HepG2 (cell line): ENCODE measurements around the gene CHML. TPM values are rescaled to one million over a fixed set of nuclear protein-coding genes. Genes with fewer than 3 reads are reported as not detected.

Source experiments
- FOXA1 ChIP-seq, 2 experiments: fragments of 450-650 bp in 1 of 2; sonication (generic) in 1 of 2; formaldehyde crosslinking in 1 of 2; IDR thresholded peaks; 2 replicates each; pipeline versions ENCODE4 v1.4.0 to v1.6.1; 2016 to 2020; ENCODE audit warnings: missing genetic modification reagents in 1 of 2
- FOXA3 ChIP-seq: IDR thresholded peaks from 2 replicates; pipeline ENCODE4 v1.6.1; 2016; ENCODE audit warnings: missing genetic modification reagents, missing compliant biosample characterization
- HMG20B ChIP-seq: conservative IDR thresholded peaks from 2 replicates; pipeline ENCODE4 v1.6.1; 2016; ENCODE audit warnings: missing genetic modification reagents, missing compliant biosample characterization
- NR2F6 ChIP-seq, 2 experiments: IDR thresholded peaks; 2 replicates each; pipeline ENCODE4 v1.6.1; 2016; ENCODE audit warnings: antibody characterized with exemption in 1 of 2, mild to moderate bottlenecking in 1 of 2
- SETDB1 ChIP-seq: sonication (generic); formaldehyde crosslinking; IDR thresholded peaks from 2 replicates; pipeline ENCODE4 v1.5.1; 2020; ENCODE audit warnings: missing genetic modification reagents, mild to moderate bottlenecking, borderline replicate concordance
- SOX13 ChIP-seq, 3 experiments: fragments of 450-650 bp in 1 of 3; sonication (generic) in 1 of 3; formaldehyde crosslinking in 1 of 3; IDR thresholded peaks in 2 of 3; conservative IDR thresholded peaks in 1 of 3; 2 replicates each; pipeline versions ENCODE4 v1.5.0 to v1.6.1; 2016 to 2020; ENCODE audit warnings: antibody characterized with exemption in 1 of 3, mild to moderate bottlenecking in 1 of 3, missing compliant biosample characterization in 1 of 3, missing genetic modification reagents in 1 of 3, moderate library complexity in 1 of 3
- SOX5 ChIP-seq: IDR thresholded peaks from 2 replicates; pipeline ENCODE4 v1.6.1; 2016; ENCODE audit warnings: borderline replicate concordance
- SOX6 ChIP-seq, 2 experiments: fragments of 450-650 bp in 1 of 2; sonication (generic) in 1 of 2; formaldehyde crosslinking in 1 of 2; IDR thresholded peaks; 2 replicates each; pipeline versions ENCODE4 v1.4.0 to v1.6.1; 2017 to 2020; ENCODE audit warnings: antibody characterized with exemption in 1 of 2, mild to moderate bottlenecking in 1 of 2, missing genetic modification reagents in 1 of 2
- TEAD3 ChIP-seq: optimal IDR thresholded peaks from 2 replicates; pipeline ENCODE3; 2016; ENCODE audit warnings: borderline replicate concordance
- ZMYM2 ChIP-seq: sonication (generic); formaldehyde crosslinking; IDR thresholded peaks from 2 replicates; pipeline ENCODE4 v1.8.0; 2022; ENCODE audit warnings: mild to moderate bottlenecking, missing genetic modification reagents
- ZNF619 ChIP-seq: sonication (generic); formaldehyde crosslinking; IDR thresholded peaks from 2 replicates; pipeline ENCODE4 v1.4.0; 2020; ENCODE audit warnings: mild to moderate bottlenecking, missing genetic modification reagents
- ZSCAN25 ChIP-seq: sonication (generic); formaldehyde crosslinking; IDR thresholded peaks from 2 replicates; pipeline ENCODE4 v1.8.0; 2022; ENCODE audit warnings: mild to moderate bottlenecking, missing genetic modification reagents
- polyA plus RNA-seq, 8 experiments: library from polyadenylated mRNA; depleted of rRNA in 3 of 8; stranded (reverse) in 7 of 8; unstranded in 1 of 8; fragments of >200 nt; fragmentation: Illumina TruSeq in 4 of 8; extraction: Trizol in 4 of 8; gene quantifications; 2 replicates each; pipeline versions ENCODE4 v1.2.1 to v1.2.3, GENCODE V29; 2011 to 2016; ENCODE audit warnings: low read depth in 4 of 8, missing spikeins in 1 of 8, mixed read lengths in 1 of 8; ENCODE audit not compliant: insufficient read depth in 1 of 8
- total RNA-seq, 5 experiments: library from RNA; depleted of rRNA; stranded (reverse); fragments of >200 nt; fragmentation: Illumina TruSeq; extraction: Trizol; gene quantifications; 2 replicates each; pipeline ENCODE4 v1.2.3, GENCODE V29; 2016; ENCODE audit warnings: low read depth in 1 of 5
- TF ChIP-seq, protein P1 (sequence below): IDR thresholded peaks from 2 replicates; pipeline ENCODE4 v1.6.1; 2016; ENCODE audit warnings: missing genetic modification reagents, missing compliant biosample characterization
- TF ChIP-seq, protein P2 (sequence below): sonication (generic); formaldehyde crosslinking; IDR thresholded peaks from 2 replicates; pipeline ENCODE4 v1.5.0; 2020; ENCODE audit warnings: mild to moderate bottlenecking, missing genetic modification reagents, borderline replicate concordance
- TF ChIP-seq, protein P3 (sequence below): sonication (generic); formaldehyde crosslinking; IDR thresholded peaks from 2 replicates; pipeline ENCODE4 v1.4.0; 2020; ENCODE audit warnings: missing genetic modification reagents
- TF ChIP-seq, protein P4 (sequence below): IDR thresholded peaks from 2 replicates; pipeline ENCODE4 v1.4.0; 2020; ENCODE audit warnings: mild to moderate bottlenecking, missing genetic modification reagents
- TF ChIP-seq, protein P5 (sequence below): sonication (generic); formaldehyde crosslinking; IDR thresholded peaks from 2 replicates; pipeline ENCODE4 v1.5.1; 2020; ENCODE audit warnings: mild to moderate bottlenecking, moderate library complexity, missing genetic modification reagents

CHML gene
- total and polyA plus RNA-seq, 2 of the 13 experiments (the other 11 are each of a cell fraction or from before 2014, with no cell fraction given), result 5.2 to 16.7 TPM

DNA sequence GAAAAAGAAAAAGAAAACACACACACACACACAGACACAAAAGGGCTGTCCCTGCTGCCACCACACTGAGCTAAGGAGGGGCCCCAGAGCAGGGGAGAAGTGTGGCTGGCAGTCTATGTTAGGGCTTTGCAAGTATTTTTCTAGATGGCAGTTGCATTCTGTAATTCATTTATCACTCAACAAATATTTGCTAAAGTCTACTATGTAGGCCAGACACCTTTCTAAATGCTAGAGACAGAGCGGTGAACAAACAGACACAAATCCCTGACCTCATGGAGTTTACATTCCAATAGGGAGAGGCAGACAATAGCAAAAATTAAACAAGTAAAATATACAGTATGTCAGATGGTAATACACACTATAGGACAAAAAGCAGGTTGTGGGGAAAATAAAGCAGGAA, 32.1 kb upstream of the CHML start (continued):
- TF ChIP-seq FOXA1 (IDR thresholded peaks at IDR 0.05) (no peak), FOXA1 (CRISPR knock-in tag; IDR thresholded peaks at IDR 0.05) (peak; percentile 51), SOX5 (peak; percentile 77), ZNF619 (CRISPR knock-in tag) (no peak), TEAD3 (CRISPR knock-in tag) (peak; percentile 28), HMG20B (CRISPR knock-in tag) (no peak), FOXA3 (CRISPR knock-in tag) (peak; percentile 69), SOX6 (IDR thresholded peaks at IDR 0.05) (no peak), SOX6 (CRISPR knock-in tag; IDR thresholded peaks at IDR 0.05) (peak; percentile 91), ZMYM2 (CRISPR knock-in tag) (peak; percentile 79; the same call in 1 of the 2 replicates), ZSCAN25 (peak; percentile 59; the same call in 1 of the 2 replicates), NR2F6 (IDR thresholded peaks at IDR 0.05) (0 out of 2 replicates have a peak, but pooled peaks have one; percentile 21), NR2F6 (CRISPR knock-in tag; IDR thresholded peaks at IDR 0.05) (no peak), SETDB1 (CRISPR knock-in tag) (0 out of 2 replicates have a peak, but pooled peaks have one; percentile 74), SOX13 (IDR thresholded peaks at IDR 0.05) (no peak), SOX13 (CRISPR knock-in tag; conservative IDR thresholded peaks at IDR 0.05 in 1 of 2, IDR thresholded peaks at IDR 0.05 in 1 of 2) (peak in 1 of 2 experiments; percentile 91; a peak in 2 of 4 replicates)
- TF ChIP-seq, protein P1, sequence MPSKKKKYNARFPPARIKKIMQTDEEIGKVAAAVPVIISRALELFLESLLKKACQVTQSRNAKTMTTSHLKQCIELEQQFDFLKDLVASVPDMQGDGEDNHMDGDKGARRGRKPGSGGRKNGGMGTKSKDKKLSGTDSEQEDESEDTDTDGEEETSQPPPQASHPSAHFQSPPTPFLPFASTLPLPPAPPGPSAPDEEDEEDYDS (CRISPR knock-in tag), result no peak
- TF ChIP-seq, protein P2, sequence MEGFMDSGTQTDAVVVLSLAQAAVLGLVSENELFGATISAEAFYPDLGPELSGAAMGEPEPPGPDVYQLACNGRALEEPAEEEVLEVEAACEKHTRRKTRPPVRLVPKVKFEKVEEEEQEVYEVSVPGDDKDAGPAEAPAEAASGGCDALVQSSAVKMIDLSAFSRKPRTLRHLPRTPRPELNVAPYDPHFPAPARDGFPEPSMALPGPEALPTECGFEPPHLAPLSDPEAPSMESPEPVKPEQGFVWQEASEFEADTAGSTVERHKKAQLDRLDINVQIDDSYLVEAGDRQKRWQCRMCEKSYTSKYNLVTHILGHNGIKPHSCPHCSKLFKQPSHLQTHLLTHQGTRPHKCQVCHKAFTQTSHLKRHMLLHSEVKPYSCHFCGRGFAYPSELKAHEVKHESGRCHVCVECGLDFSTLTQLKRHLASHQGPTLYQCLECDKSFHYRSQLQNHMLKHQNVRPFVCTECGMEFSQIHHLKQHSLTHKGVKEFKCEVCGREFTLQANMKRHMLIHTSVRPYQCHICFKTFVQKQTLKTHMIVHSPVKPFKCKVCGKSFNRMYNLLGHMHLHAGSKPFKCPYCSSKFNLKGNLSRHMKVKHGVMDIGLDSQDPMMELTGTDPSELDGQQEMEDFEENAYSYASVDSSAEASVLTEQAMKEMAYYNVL (CRISPR knock-in tag), result peak; percentile 94; the same call in 1 of the 2 replicates
- TF ChIP-seq, protein P3, sequence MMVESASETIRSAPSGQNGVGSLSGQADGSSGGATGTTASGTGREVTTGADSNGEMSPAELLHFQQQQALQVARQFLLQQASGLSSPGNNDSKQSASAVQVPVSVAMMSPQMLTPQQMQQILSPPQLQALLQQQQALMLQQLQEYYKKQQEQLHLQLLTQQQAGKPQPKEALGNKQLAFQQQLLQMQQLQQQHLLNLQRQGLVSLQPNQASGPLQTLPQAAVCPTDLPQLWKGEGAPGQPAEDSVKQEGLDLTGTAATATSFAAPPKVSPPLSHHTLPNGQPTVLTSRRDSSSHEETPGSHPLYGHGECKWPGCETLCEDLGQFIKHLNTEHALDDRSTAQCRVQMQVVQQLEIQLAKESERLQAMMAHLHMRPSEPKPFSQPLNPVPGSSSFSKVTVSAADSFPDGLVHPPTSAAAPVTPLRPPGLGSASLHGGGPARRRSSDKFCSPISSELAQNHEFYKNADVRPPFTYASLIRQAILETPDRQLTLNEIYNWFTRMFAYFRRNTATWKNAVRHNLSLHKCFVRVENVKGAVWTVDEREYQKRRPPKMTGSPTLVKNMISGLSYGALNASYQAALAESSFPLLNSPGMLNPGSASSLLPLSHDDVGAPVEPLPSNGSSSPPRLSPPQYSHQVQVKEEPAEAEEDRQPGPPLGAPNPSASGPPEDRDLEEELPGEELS (CRISPR knock-in tag), result 0 out of 2 replicates have a peak, but pooled peaks have one; percentile 26
- TF ChIP-seq, protein P4, sequence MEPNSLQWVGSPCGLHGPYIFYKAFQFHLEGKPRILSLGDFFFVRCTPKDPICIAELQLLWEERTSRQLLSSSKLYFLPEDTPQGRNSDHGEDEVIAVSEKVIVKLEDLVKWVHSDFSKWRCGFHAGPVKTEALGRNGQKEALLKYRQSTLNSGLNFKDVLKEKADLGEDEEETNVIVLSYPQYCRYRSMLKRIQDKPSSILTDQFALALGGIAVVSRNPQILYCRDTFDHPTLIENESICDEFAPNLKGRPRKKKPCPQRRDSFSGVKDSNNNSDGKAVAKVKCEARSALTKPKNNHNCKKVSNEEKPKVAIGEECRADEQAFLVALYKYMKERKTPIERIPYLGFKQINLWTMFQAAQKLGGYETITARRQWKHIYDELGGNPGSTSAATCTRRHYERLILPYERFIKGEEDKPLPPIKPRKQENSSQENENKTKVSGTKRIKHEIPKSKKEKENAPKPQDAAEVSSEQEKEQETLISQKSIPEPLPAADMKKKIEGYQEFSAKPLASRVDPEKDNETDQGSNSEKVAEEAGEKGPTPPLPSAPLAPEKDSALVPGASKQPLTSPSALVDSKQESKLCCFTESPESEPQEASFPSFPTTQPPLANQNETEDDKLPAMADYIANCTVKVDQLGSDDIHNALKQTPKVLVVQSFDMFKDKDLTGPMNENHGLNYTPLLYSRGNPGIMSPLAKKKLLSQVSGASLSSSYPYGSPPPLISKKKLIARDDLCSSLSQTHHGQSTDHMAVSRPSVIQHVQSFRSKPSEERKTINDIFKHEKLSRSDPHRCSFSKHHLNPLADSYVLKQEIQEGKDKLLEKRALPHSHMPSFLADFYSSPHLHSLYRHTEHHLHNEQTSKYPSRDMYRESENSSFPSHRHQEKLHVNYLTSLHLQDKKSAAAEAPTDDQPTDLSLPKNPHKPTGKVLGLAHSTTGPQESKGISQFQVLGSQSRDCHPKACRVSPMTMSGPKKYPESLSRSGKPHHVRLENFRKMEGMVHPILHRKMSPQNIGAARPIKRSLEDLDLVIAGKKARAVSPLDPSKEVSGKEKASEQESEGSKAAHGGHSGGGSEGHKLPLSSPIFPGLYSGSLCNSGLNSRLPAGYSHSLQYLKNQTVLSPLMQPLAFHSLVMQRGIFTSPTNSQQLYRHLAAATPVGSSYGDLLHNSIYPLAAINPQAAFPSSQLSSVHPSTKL (CRISPR knock-in tag), result peak; percentile 21; the same call in 1 of the 2 replicates
- TF ChIP-seq, protein P5, sequence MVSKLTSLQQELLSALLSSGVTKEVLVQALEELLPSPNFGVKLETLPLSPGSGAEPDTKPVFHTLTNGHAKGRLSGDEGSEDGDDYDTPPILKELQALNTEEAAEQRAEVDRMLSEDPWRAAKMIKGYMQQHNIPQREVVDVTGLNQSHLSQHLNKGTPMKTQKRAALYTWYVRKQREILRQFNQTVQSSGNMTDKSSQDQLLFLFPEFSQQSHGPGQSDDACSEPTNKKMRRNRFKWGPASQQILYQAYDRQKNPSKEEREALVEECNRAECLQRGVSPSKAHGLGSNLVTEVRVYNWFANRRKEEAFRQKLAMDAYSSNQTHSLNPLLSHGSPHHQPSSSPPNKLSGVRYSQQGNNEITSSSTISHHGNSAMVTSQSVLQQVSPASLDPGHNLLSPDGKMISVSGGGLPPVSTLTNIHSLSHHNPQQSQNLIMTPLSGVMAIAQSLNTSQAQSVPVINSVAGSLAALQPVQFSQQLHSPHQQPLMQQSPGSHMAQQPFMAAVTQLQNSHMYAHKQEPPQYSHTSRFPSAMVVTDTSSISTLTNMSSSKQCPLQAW (CRISPR knock-in tag), result 0 out of 2 replicates have a peak, but pooled peaks have one; percentile 30
